ENCODE data around the gene KIF21B.

Gene KIF21B

GRCh38 chr1:201050515-201051277 lies 27.2 kb upstream of the KIF21B start:
- TF ChIP-seq CEBPB (IDR thresholded peaks at IDR 0.05) (no peak), FOXM1 (IDR thresholded peaks at IDR 0.05; ENCODE audit: borderline replicate concordance, low read depth) (no peak), TAF1 (IDR thresholded peaks at IDR 0.05; ENCODE audit: low read depth) (no peak), TCF12 (IDR thresholded peaks at IDR 0.05; ENCODE audit: low read depth) (no peak)
- TF ChIP-seq, protein P1, sequence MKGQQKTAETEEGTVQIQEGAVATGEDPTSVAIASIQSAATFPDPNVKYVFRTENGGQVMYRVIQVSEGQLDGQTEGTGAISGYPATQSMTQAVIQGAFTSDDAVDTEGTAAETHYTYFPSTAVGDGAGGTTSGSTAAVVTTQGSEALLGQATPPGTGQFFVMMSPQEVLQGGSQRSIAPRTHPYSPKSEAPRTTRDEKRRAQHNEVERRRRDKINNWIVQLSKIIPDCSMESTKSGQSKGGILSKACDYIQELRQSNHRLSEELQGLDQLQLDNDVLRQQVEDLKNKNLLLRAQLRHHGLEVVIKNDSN (IDR thresholded peaks at IDR 0.05), result no peak

DNA sequence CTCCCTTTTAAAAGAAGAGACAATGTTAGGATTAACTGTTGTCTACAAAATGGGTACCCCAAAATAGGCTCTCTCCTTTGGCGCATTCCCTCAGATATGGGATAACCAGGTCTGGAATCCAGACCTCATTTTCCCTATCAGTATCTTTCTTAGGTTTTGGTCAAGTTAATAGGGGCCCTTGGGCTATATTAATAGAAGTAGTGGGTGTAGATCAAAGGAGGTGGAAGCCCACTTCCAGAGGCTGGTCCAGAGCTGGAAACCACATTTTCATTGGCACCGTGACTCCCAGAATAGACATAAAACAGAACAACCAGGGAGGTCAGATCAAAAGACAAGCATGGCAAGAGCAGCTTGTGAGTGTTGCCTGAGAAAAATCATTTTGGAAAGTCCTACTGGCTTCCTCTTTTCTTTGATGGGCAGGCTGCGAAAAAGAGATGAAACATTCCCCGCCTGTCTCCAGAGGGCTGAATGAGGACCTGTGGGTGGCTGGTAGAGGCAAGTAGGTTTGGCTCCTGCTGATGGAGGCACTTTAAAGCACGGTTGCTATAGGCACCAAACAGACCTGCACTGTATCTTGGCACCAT lies 25.8 kb upstream of the KIF21B start:
- TF ChIP-seq CREB1 (IDR thresholded peaks at IDR 0.05; ENCODE audit: low read depth), result no peak
- TF ChIP-seq MAX (IDR thresholded peaks at IDR 0.05), result no peak
- TF ChIP-seq EGR1 (IDR thresholded peaks at IDR 0.05), result no peak
- TF ChIP-seq ZBTB7A (IDR thresholded peaks at IDR 0.05; ENCODE audit: low read depth), result no peak

GRCh38 chr1:201048521-201048920 lies 25.0 kb upstream of the KIF21B start:
- no peak for TF ChIP-seq TAF1 (IDR thresholded peaks at IDR 0.05; ENCODE audit: low read depth)
- TF ChIP-seq EGR1 (IDR thresholded peaks at IDR 0.05), result no peak

- no peak for TF ChIP-seq YY1 (IDR thresholded peaks at IDR 0.05; ENCODE audit: low read depth)
- TF ChIP-seq REST (IDR thresholded peaks at IDR 0.05; ENCODE audit: low read depth), result no peak
- no peak for TF ChIP-seq MAX (IDR thresholded peaks at IDR 0.05)
- TF ChIP-seq ZBTB7A (IDR thresholded peaks at IDR 0.05; ENCODE audit: low read depth), result no peak
- TF ChIP-seq NFIC (IDR thresholded peaks at IDR 0.05), result no peak
- TF ChIP-seq, protein P1 (IDR thresholded peaks at IDR 0.05), result no peak
- TF ChIP-seq CEBPB (IDR thresholded peaks at IDR 0.05), result no peak
- no peak for TF ChIP-seq FOXM1 (IDR thresholded peaks at IDR 0.05; ENCODE audit: borderline replicate concordance, low read depth)
- no peak for TF ChIP-seq CREB1 (IDR thresholded peaks at IDR 0.05; ENCODE audit: low read depth)
- TF ChIP-seq TEAD4 (IDR thresholded peaks at IDR 0.05), result no peak
- TF ChIP-seq TAF1 (IDR thresholded peaks at IDR 0.05; ENCODE audit: low read depth), result no peak
- no peak for TF ChIP-seq RAD21 (IDR thresholded peaks at IDR 0.05; ENCODE audit: low read depth)
- no peak for TF ChIP-seq EP300 (IDR thresholded peaks at IDR 0.05; ENCODE audit: borderline replicate concordance)
- TF ChIP-seq TCF12 (IDR thresholded peaks at IDR 0.05; ENCODE audit: low read depth), result no peak
- no peak for TF ChIP-seq EGR1 (IDR thresholded peaks at IDR 0.05)
Observed at GRCh38 chr1:201044119-201044518, 20.6 kb upstream of the KIF21B start.

DNA sequence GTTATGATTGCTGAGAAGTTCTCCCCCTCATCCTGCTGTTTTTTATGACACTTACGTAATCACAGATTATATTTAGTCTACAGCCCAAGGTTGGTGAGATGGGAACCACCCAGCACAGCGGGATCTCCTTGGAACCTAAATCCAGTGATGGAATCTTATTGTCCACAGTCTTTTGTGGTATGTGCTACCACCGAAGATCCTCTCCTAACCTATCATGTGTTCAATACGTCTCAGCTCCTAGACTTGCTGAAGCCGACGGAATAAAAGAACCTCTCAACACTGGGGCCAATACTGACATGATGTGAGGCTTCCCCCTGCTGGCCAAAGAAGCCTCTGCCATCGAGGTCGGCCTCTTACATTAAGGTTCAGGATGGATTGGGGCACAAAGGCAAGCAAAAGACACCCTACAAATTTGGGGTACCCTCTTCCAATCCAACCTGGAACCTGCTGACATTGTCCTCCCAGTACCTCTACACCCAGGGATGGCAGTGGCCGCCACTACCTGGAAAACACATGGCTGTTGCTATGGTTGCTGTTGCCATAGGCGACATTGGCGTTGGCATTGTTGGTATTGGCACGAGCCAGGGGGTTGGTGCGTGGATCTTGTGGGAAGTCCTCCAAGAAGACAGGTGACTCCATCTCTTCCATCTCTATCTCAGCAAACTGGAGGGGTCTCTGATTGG lies 19.4 kb upstream of the KIF21B start:
- TF ChIP-seq RAD21 (IDR thresholded peaks at IDR 0.05; ENCODE audit: low read depth), result peak; percentile 95
- TF ChIP-seq EGR1 (IDR thresholded peaks at IDR 0.05), result no peak

- no peak for TF ChIP-seq REST (IDR thresholded peaks at IDR 0.05; ENCODE audit: low read depth)
Observed at GRCh38 chr1:201041011-201041410, 17.5 kb upstream of the KIF21B start.

- TF ChIP-seq YY1 (IDR thresholded peaks at IDR 0.05; ENCODE audit: low read depth) (no peak), TEAD4 (IDR thresholded peaks at IDR 0.05) (no peak), MAX (IDR thresholded peaks at IDR 0.05) (no peak), CREB1 (IDR thresholded peaks at IDR 0.05; ENCODE audit: low read depth) (no peak)
Observed at GRCh38 chr1:201039876-201040275, 16.4 kb upstream of the KIF21B start.
